Suppressor macrophage treated with lipopolysaccharide for 4 hours (primary cell): ENCODE results near the gene ROBO4.

ENCODE experiments used
- DNase-seq: peaks from one replicate; pipeline ENCODE4 v3.0.0-alpha.2; 2020

ROBO4 gene

GRCh38 chr11:124869856-124870387 lies 27.7 kb downstream of the ROBO4 start:
- no peak for DNase-seq

DNA sequence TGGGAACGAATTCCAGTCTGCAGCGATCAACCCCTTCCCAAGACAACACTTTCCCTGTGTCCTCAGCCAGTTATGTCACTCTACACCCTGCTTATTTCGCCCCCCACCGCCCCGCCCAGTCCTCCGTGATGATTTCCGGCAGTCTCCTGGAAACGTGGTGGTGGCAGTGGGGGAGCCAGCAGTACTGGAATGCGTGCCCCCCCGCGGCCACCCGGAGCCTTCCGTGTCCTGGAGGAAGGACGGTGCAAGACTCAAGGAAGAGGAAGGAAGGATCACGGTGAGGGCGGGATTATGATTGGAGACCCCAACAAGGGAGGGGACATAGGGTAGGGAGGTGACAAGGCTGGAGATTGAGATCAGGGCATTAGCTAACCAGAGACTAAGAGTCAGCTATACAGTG lies 28.3 kb downstream of the ROBO4 start:
- no peak for DNase-seq

DNA sequence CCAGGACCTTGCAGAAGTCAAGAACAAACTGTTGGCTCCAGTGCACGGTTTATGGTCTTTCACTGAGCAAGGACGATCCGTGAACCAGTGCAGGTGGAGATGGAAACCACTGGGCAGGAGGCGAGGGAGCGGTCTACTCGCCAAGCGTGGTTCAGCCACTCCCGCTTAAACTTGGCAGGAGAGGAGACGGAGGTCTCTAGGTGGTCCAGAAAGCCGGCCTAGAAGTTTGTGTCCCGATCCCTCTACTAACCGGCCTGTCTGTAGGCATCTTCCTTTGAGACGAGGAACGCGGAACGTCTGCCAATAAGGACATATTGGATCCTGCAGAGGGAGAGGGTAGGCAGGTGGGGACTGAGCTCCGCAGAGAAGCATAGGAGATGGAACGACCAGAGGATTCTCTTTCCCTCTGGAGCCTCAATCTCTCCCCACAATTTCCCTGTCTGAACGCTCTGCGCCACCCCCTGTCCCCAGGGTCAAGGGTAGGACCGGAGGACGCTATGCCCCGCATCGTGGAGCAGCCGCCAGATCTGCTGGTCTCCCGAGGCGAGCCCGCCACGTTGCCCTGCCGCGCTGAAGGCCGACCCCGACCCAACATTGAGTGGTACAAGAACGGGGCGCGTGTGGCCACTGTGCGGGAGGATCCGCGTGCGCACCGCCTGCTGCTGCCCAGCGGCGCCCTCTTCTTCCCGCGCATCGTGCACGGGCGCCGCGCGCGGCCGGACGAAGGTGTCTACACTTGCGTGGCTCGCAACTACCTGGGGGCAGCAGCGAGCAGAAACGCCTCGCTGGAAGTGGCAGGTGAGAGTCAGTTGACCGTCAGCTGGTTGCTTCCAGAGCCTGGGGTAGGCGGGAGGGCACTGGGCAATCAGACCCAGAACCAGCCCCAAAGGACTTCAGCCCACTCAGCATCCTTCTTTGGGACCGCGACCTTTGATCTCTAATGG lies 29.1 kb downstream of the ROBO4 start:
- no peak for DNase-seq

DNA sequence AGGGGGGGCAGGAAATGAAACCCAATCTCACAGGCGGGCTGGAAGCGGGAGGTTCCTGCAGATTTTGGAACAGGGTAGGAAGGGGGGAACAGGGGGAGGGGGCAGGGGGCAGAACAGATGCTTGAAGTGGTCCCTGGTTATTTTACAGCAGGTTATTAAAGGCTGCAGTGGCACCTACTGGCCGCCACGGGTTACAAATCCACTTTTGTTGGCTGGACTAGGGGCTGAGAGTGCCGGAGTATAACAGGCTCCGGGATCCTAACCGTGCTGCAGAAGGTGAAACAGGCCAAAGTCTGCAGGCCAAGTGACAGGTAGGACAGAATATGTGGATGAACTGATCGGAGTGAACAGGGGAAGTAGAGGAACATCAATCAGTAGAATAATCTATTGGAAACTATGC lies 30.0 kb downstream of the ROBO4 start:
- peak; percentile 38 for DNase-seq

GRCh38 chr11:124865902-124866851 lies 31.5 kb downstream of the ROBO4 start:
- DNase-seq: peak; percentile 53

DNA sequence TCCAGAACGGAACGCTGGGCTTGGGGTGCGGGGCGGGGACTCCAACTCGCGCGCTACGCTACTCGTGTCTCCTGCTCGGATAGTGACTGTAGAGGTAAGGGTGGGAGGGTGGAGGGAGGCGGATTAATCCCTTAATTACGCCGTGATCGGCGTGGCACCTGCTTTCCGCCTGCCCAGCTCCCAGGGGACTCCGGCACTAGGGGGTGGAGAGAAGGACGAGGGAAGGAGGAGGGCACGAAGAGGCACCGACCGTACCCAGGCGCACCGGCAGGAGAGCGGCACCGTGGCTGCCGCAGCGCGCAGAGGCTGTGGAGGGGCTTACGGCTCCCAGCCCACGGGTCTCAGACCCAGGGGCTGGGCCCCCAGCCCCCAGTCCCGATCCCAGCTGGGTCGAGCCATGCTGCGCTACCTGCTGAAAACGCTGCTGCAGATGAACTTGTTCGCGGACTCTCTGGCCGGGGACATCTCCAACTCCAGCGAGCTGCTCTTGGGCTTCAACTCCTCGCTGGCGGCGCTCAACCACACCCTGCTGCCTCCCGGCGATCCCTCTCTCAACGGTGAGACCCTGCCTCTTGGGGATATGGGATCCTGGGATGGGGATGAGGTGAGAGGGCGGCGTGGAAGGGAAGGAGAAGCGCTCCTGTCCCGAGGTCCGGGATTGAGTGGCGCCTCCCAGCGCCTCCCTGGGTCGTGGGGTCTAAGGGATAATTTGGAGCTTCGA lies 32.3 kb downstream of the ROBO4 start, which contains the start of gene ROBO3:
Gene ROBO3, plus strand, starts transcription at position 252 of the 721 bp plus-strand sequence. Its CDS starts 146 bp downstream, at position 398.
- DNase-seq: no peak

- no peak for DNase-seq
These were observed 32.8 kb downstream of the ROBO4 start for GRCh38 chr11:124864892-124865180.

GRCh38 chr11:124864176-124864891 lies 33.3 kb downstream of the ROBO4 start:
- DNase-seq: no peak

DNA sequence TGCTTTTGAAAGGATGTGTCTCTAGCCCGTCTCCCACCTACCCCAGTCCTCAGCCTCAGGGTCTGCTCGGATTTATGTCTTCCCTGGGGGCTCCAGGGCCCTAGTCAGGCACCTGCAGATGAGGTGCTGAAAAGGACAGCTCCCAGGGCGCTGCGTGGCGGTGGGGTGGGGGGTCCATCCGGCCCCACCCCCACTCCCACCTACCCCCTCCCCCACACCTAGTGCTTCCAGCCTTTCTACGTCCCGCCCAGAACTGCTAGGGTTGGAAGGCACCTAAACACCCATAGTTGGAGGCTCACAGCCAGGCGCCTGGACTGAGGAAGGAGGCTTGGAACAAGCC lies 33.9 kb downstream of the ROBO4 start:
- no peak for DNase-seq

DNA sequence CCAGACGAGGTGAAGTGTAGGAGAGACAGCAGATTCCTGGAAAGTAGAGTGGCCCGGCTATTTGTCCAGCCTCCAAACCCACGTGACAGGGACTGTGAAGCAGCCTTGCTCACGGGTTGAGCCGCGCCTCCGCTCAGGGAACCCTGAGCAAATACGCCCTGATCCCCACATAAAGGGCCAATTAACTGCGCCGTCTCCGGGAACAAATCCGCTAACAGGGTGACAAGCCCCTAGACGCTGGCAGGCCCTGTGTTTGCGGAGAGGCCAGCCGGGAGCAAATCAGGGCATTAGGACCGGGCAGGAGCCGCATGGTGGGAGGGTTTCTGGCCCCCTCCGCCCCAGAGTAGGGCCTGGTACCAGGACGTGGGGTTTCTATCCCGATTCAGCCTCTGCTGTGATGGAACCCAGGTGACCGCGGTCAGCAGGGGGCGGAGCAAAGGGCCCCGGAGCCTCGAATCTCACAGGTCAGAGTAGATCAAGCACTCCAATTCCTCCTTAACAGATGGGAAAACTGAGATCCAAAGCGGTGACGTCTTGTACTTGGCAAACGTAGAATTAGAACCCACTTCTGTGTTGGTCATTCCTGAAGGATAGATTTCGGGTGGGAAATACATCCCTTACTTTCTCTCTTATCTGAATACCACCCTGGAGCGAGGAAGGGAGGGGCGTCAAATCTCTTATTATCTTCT lies 34.4 kb downstream of the ROBO4 start:
- DNase-seq: no peak

DNA sequence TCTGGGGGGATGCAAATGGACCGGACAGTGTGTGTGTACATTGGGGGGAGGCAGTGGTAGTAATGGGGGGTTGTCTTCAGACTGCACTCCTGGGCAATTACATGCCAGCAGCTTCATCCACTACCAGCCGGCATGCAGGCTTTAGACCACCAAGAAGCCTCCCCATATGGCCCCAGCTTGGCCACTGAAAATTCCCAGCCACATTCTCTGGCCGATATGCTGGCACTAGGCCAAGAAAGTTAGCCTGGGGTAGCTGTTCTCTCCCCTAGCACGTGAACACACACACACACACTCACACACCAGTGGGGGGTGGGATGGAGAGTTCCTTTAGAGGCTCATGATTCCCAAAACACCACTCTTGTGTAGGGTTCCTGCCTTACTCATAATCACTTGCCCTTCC lies 36.0 kb downstream of the ROBO4 start:
- no peak for DNase-seq

DNA sequence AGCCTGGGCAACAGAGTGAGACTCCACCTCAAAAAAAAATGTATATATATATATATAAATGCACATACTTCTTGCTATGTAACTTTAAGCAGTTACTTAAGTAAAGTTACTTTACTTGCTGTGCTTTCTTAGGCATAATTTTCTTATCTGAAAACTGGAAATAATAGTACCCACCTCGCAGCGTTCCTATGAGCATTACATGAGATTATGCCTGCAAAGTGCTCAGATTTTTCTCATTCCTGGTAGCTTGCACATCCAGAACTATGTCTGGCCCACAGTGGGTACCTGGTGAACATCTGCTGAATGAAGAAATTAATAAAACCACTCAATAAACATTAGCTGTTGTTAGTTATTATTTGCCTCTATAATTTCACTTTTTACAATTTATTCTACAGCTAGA lies 38.5 kb downstream of the ROBO4 start:
- no peak for DNase-seq

DNA sequence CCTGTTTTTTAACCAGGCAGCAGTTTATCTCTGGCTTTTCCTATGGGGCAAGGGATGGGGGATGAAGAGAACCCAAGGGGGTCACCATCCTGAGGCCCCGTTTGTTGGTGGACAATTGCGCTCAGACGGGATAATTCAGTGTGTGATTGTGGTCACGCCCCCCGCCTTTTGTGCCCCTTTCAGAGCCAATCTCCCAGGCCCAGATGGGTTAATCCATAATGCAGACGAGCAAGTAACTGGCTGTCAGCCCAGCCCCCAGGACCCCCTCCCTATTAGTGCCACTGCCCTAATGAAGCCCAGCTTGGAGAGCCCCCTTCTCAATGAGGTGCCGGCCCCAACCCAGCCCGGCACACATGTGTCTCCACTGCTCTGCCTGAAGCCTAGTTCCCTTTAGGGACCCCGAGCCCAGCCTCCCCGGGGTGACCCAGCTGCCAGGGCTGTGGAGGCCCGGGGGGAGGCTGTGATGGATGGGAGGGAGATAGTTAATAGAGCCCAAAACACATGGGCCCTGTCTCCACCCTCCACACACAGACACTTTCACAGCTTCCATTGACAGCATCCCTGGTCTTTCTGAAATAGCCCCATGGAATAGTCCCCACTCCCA lies 51.5 kb downstream of the ROBO4 start:
- DNase-seq: no peak

GRCh38 chr11:124844664-124845079 lies 53.0 kb downstream of the ROBO4 start:
- no peak for DNase-seq

DNA sequence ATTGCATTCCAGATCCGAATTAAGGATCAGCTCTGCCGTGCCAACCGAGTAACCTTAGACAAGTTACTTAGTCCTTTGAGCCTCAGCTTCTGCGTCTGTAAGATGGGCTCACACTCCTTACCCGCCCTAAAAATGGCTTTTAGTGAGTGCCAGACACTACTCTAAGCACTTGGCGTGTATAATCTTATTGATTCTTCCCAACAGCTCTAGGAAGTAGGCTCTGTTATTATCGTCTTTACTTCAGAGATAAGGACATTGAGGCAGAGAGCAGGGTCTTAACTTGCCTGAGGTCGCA lies 54.1 kb downstream of the ROBO4 start:
- no peak for DNase-seq

DNA sequence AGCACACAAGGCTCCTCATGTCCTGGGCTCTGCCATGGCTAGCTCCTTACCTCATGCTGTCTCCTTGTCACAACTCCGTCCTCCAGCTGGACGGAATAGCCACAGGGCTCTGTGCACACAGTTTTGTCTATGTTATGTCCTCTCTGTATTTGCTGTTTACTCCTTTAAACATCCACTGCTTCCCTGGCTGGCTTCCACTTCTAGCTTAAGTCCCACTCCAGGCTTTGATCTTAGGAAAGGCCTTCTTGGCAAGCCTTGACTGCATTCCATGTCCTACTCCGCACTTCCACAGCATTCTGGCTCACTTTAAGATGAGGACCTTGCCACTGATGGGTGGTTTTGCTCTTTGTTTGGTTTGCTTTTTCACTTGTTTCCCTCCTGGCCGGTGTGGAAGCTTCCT lies 55.4 kb downstream of the ROBO4 start:
- DNase-seq: no peak

GRCh38 chr11:124841840-124842239 lies 55.8 kb downstream of the ROBO4 start:
- DNase-seq: no peak

DNA sequence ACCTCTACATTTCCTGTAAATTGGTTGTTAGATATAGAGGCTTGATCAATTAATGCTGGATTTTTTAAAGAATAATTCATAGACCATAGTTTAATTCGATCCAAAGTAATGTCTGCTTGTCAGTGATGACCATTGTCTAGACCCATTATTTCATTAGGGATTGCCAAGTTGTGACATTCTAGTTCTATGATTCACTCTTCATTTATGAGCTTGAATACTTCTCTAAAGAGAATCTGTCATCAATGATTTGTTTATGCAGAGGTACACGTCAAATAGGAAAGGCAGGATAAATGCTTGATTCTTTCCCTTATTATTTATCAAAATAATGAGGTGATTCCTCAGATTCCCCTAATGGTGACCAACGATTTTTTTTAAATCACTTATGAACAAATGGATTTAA lies 56.5 kb downstream of the ROBO4 start:
- DNase-seq: no peak

GRCh38 chr11:124840666-124841065 lies 57.0 kb downstream of the ROBO4 start:
- no peak for DNase-seq

GRCh38 chr11:124839972-124840621 lies 57.6 kb downstream of the ROBO4 start:
- no peak for DNase-seq
